NT2/D1 (cell line): ENCODE data around the gene ADRB2.

Source experiments
- DNase-seq: peaks from one replicate; pipeline ENCODE4 v3.0.0-alpha.2; 2011; ENCODE audit warnings: low read depth, low spot score
- H3K27me3 ChIP-seq: 2 replicates; pipeline ENCODE4 v1.6.0; 2011; ENCODE audit warnings: mild to moderate bottlenecking; ENCODE audit not compliant: insufficient read length, insufficient read depth
- H3K36me3 ChIP-seq: 2 replicates; pipeline ENCODE4 v1.6.1; 2011; ENCODE audit warnings: mild to moderate bottlenecking, low read length, mixed read lengths; ENCODE audit not compliant: insufficient read depth, insufficient read length
- H3K4me1 ChIP-seq: 2 replicates; pipeline ENCODE4 v1.5.1; 2011; ENCODE audit not compliant: insufficient read depth, insufficient read length
- H3K4me3 ChIP-seq: 2 replicates; pipeline ENCODE4 v1.5.1; 2011; ENCODE audit warnings: low read depth; ENCODE audit not compliant: insufficient read length
- H3K9ac ChIP-seq: 2 replicates; pipeline ENCODE4 v1.6.0; 2011; ENCODE audit warnings: low read depth; ENCODE audit not compliant: insufficient read length
- H3K9me3 ChIP-seq: 2 replicates; pipeline ENCODE4 v1.5.1; 2011; ENCODE audit warnings: mild to moderate bottlenecking, low read length; ENCODE audit not compliant: insufficient read depth
- SUZ12 ChIP-seq: IDR thresholded peaks from 2 replicates; pipeline ENCODE4 v1.6.1; 2011; ENCODE audit not compliant: insufficient read length, insufficient read depth; ENCODE audit errors: extremely low read depth
- YY1 ChIP-seq: IDR thresholded peaks from 2 replicates; pipeline ENCODE4 v1.6.1; 2011; ENCODE audit not compliant: insufficient read length, insufficient read depth
- ZNF274 ChIP-seq: IDR thresholded peaks from 2 replicates; pipeline ENCODE4 v1.6.1; 2011; ENCODE audit warnings: mild to moderate bottlenecking, low read depth, low read length

ADRB2 gene

DNA sequence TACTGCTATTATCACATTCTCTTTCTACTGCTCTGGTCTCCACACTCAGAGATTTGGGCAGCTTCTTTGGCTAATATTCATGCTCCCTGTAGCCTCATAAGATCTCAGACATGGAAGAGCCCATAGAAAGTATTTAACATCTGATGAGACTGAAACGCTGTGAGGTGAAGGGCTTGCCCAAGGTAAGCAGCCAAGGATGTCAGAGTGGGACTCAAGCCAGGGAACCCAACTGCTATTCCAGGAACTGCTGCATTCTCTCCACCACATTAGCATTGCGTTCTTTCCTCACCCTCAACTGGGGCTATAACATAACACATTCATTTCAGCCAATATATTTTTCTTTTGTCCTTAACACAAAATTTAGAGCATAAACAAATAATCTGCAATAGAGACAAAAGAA is 3.8 kb downstream of the ADRB2 start:
- H3K4me1 ChIP-seq: peaks cover 5% of the 10 kb centered on the region
- DNase-seq: no peak
- no peak overlapping the region for H3K9ac ChIP-seq
- no peaks in the 10 kb centered on the region for H3K36me3 ChIP-seq
- H3K4me3 ChIP-seq: no peak overlapping the region
- peaks cover 21% of the 10 kb centered on the region for H3K27me3 ChIP-seq
- H3K9me3 ChIP-seq: no peaks in the 10 kb centered on the region
- TF ChIP-seq ZNF274: no peak
- no peak for TF ChIP-seq YY1
- TF ChIP-seq SUZ12: no peak

DNA sequence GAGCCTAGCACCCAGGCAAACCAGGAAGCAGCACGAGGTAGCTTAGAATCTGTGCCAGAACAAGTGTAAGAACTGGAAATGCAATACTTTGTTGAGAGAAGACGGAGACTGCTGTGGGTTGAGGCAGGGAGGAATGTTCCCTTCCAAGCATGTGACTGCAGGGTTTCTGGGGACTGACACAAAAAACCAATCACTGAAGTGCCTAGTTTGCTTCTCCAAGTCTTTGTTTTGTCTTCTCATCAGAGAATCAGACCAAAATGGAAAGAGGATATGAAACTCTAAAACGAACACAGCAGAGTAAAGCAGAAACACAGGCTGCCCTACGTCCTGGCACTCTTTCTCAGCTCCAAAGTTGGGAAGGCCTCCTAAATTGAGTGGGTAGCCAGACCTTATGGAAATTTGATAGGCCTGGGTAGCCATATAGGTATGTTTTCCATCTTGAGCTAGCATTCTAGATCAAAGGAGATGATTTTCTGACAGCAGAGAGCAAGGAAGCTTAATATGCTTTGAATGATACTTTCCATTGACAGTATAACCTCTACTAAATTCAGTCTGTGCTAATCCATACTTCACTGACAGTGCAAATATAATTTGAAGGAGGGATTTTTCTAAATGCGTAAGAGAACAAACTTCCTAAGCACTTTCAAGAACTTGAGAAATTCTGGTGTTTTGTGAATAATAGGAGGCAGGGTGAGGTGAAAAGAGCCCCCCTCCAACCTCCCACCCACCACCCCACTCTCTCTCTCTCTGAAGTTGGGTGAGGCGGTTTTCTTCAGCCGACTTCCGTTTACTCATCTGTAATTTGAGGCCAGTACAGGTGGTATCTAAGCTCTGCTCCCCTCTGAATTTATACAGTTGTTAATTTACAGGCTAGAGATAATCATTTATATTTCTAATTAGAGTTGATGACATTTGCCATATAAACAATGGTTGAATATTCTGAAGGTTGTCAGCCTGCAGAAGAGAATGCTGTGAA is 5.5 kb downstream of the ADRB2 start:
- TF ChIP-seq YY1 (no peak), SUZ12 (no peak), ZNF274 (no peak)
- Histone ChIP-seq H3K4me1 (peaks cover 4% of the 10 kb centered on the region), H3K9me3 (no peaks in the 10 kb centered on the region), H3K27me3 (peaks cover 10% of the 10 kb centered on the region), H3K36me3 (no peaks in the 10 kb centered on the region), H3K4me3 (no peak overlapping the region), H3K9ac (no peak overlapping the region)
- DNase-seq: no peak

DNA sequence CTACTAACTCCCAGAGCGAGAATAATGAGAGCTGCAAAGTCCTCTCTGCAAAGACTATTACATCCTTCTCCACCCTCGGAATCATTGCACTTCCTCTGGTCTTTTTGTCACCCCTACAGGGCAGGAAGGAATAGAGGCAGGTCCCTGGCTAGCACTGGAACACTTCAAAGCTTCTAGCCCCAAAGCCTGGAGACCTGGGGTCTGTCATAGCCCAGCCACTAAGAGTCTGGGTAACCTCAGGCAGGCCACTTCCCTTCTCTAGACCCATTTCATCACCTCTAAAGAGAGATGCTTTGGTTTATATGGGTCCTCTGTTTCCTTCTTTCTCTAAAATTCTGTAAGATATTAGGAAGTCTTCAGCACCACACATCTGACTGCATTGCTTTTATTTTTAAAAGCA is 6.7 kb downstream of the ADRB2 start:
- H3K9ac ChIP-seq: no peak overlapping the region

DNA sequence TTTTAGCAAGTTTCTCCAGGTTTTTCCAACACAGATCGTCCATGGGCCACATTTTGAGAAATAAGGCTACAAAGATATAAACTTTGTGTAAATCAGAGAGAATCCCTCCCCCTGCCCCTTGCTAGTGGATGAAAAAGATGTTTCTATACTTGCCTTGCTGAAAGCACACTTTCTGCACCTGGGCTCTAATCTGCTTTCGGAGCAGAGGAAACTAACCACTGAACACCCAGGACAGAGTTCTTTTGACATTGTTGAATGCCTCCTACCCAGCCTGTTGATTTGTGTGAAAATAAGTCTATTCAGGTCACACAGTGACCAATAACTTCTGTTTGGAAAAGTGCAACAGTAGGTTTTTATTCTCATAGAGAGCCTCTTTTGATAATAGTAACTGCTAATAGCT is 7.5 kb downstream of the ADRB2 start:
- H3K4me1 ChIP-seq: no peaks in the 10 kb centered on the region
- no peaks in the 10 kb centered on the region for H3K36me3 ChIP-seq
- H3K9ac ChIP-seq: no peak overlapping the region
- no peak overlapping the region for H3K4me3 ChIP-seq
- no peak for DNase-seq
- no peaks in the 10 kb centered on the region for H3K9me3 ChIP-seq
- no peaks in the 10 kb centered on the region for H3K27me3 ChIP-seq
- no peak for TF ChIP-seq ZNF274

More for the DNA sequence above, 6.7 kb downstream of the ADRB2 start:
- TF ChIP-seq ZNF274 (no peak), YY1 (no peak), SUZ12 (no peak)
- H3K9me3 ChIP-seq: no peaks in the 10 kb centered on the region
- no peaks in the 10 kb centered on the region for H3K27me3 ChIP-seq
- DNase-seq: no peak
- H3K36me3 ChIP-seq: no peaks in the 10 kb centered on the region
- H3K4me3 ChIP-seq: no peak overlapping the region
- no peaks in the 10 kb centered on the region for H3K4me1 ChIP-seq

DNA sequence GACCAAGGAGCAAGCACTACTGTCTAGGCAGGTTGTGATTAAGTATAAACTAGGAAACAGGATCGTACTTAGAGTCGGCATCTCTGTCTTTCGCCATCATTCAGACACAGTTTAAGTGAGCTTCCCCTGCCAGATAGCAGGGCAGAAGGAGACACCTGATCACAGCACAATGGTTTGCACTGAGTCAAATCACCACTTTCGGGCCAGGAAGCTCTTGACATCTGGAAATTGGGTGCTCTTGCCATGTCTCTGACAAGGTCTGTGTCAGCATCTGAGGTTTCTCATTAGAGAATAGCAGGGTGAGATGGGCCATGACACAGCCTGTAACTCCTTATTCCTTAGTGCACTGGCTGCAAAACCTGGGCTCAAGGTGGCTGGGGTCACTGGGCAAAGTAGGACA is 8.3 kb downstream of the ADRB2 start:
- H3K4me3 ChIP-seq: no peak overlapping the region
- H3K9me3 ChIP-seq: no peaks in the 10 kb centered on the region
- no peak overlapping the region for H3K9ac ChIP-seq
- DNase-seq: no peak
- no peaks in the 10 kb centered on the region for H3K36me3 ChIP-seq
- no peaks in the 10 kb centered on the region for H3K27me3 ChIP-seq
- no peaks in the 10 kb centered on the region for H3K4me1 ChIP-seq
- TF ChIP-seq YY1 (no peak), SUZ12 (no peak), ZNF274 (no peak)

DNA sequence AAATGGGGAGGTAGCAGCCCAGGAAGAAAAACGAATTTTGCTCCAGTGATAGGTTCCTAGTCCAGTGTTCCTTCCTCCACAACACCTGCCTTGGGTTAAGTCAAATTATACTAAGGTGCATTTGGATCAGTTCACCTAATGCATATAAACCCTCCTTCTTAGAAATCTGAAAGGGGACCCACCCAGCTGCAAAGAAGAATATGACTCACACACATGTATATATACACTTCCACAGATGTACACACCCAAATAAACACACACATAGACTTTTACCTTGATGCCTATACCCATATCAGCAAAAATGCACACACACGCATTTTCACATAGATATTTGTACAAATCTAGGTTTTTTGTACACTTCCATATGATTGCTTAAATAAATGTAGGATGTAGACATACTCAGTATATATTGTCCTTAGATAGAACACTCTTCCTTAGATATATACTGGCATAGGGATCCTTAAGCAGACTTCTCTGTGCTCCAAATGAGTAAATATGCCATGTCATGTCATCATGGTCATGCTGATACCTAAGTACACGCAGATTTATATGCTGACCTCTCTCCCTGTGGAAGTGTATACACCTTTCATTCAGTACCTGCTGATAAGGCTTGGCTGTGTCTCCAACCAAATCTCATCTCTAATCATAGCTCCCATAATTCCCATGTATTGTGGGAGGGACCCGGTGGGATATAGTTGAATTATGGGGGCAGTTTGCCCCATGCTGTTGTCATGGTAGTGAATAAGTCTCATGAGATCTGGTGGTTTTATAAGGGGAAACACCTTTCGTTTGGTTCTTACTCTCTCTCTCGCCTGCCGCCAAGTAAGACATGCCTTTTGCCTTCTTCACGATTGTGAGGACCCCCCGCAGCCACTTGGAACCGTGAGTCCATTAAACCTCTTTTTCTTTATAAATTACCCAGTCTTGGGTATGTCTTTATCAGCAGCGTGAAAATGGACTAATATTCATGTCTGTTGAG is 10.2 kb downstream of the ADRB2 start:
- H3K9ac ChIP-seq: no peak overlapping the region
- no peak overlapping the region for H3K4me3 ChIP-seq
- no peaks in the 10 kb centered on the region for H3K4me1 ChIP-seq
- H3K9me3 ChIP-seq: no peaks in the 10 kb centered on the region
- H3K36me3 ChIP-seq: no peaks in the 10 kb centered on the region
- no peak for TF ChIP-seq ZNF274
- TF ChIP-seq YY1: no peak
- no peak for TF ChIP-seq SUZ12
- DNase-seq: no peak
- no peaks in the 10 kb centered on the region for H3K27me3 ChIP-seq

DNA sequence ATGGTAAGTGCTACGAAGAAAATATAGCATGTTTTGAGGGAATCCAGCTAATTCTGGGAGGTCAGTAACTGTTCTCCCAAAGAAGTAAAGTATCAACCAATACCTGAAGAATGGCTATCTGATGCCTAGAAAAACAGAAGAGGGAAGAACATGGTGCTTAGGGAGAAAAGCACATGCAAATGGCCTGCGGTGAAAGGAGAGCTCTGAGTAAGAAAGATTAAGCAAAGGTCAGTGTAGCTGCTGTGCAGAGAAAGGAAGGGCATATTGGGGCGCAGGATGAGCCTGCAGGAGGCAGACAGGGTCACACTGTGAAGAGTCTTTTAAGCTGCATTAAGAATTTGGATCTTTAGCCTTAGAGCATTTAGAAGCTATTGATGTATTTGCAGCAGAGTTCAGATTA is 11.0 kb downstream of the ADRB2 start:
- DNase-seq: no peak
- Histone ChIP-seq H3K4me3 (no peak overlapping the region), H3K4me1 (no peaks in the 10 kb centered on the region), H3K9me3 (no peaks in the 10 kb centered on the region), H3K36me3 (no peaks in the 10 kb centered on the region), H3K9ac (no peak overlapping the region), H3K27me3 (no peaks in the 10 kb centered on the region)
- TF ChIP-seq SUZ12 (no peak), YY1 (no peak), ZNF274 (no peak)
